ENCODE data around the gene DEFB112.

DEFB112 gene

GRCh38 chr6:50049829-50050228, at the start of gene DEFB112:
TSS of gene DEFB112 (minus strand) at chr6:50049929. CDS start at chr6:50049869, 60 bp downstream.
- no peak for DNase-seq

- DNase-seq: no peak
Observed at GRCh38 chr6:50098641-50098993, 48.9 kb upstream of the DEFB112 start.

GRCh38 chr6:50097966-50098640, 48.4 kb upstream of the DEFB112 start:
- DNase-seq: no peak

- no peak for DNase-seq
Observed at GRCh38 chr6:50096296-50096695, 46.6 kb upstream of the DEFB112 start.

GRCh38 chr6:50093938-50094272, 44.2 kb upstream of the DEFB112 start:
- no peak for DNase-seq

GRCh38 chr6:50093116-50093937, 43.6 kb upstream of the DEFB112 start:
- no peak for DNase-seq

- DNase-seq: no peak
Observed at GRCh38 chr6:50091641-50092040, 41.9 kb upstream of the DEFB112 start.

GRCh38 chr6:50089911-50090310, 40.2 kb upstream of the DEFB112 start:
- DNase-seq: no peak

GRCh38 chr6:50087231-50087954, 37.7 kb upstream of the DEFB112 start:
- DNase-seq: no peak

- no peak for DNase-seq
Observed at GRCh38 chr6:50077385-50077784, 27.7 kb upstream of the DEFB112 start.

GRCh38 chr6:50076431-50076830, 26.7 kb upstream of the DEFB112 start:
- DNase-seq: no peak

GRCh38 chr6:50071921-50072320, 22.2 kb upstream of the DEFB112 start:
- DNase-seq: no peak

GRCh38 chr6:50070101-50070500, 20.4 kb upstream of the DEFB112 start:
- DNase-seq: no peak

- no peak for DNase-seq
Observed at GRCh38 chr6:50062051-50062450, 12.3 kb upstream of the DEFB112 start.

GRCh38 chr6:50056242-50056641, 6.5 kb upstream of the DEFB112 start:
- no peak for DNase-seq

- no peak for DNase-seq
Observed at GRCh38 chr6:50047026-50047425, 2.7 kb downstream of the DEFB112 start.

- DNase-seq: no peak
Observed at GRCh38 chr6:50030777-50031562, 18.8 kb downstream of the DEFB112 start.

GRCh38 chr6:50030350-50030749, 19.4 kb downstream of the DEFB112 start:
- no peak for DNase-seq

GRCh38 chr6:50025258-50025657, 24.5 kb downstream of the DEFB112 start:
- no peak for DNase-seq

- DNase-seq: no peak
Observed at GRCh38 chr6:50021894-50022293, 27.8 kb downstream of the DEFB112 start, which contains the start of gene DEFB110. TSS of gene DEFB110 (minus strand) at chr6:50021994. CDS start at chr6:50021935, 59 bp downstream.

GRCh38 chr6:50007819-50008218, 41.9 kb downstream of the DEFB112 start:
- DNase-seq: no peak

GRCh38 chr6:50003139-50003538, 46.6 kb downstream of the DEFB112 start:
- no peak for DNase-seq

- no peak for DNase-seq
Observed at GRCh38 chr6:49995278-49995677, 54.5 kb downstream of the DEFB112 start.

Measured in activated naive CD4-positive, alpha-beta T cell treated with anti-CD3 and anti-CD28 coated beads, Interleukin-2, amount 50 U/mL, for 16 hours (primary cell).